Measurements from ENCODE around the gene PAQR9. TPM values are rescaled to one million over a fixed set of nuclear protein-coding genes. Genes with fewer than 3 reads are reported as not detected.

PAQR9 gene
- total and polyA plus RNA-seq, 7 donors = not detected

DNA sequence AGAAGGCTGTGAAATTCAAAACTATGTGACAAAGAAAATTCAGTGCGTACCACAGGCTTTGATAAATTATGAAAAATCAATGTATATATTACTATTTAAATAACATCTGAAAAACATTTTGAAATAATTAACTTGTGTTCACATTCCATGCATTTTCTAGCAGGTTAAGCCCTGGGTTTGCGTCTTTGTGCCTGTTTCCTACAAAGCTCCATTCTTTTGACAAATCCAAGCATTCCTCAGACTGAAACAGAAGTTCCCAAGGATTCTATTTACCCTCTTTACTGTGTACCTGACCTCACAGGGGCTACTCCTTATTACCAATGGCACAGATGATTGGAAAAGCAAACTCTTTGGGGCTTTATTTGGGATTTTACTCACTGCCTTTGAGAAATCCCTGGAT lies 1.9 kb downstream of the PAQR9 start:
- TF ChIP-seq EP300 (IDR thresholded peaks at IDR 0.05) (no peak), POLR2A (IDR thresholded peaks at IDR 0.05) (no peak), POLR2AphosphoS5 (IDR thresholded peaks at IDR 0.05) (no peak)
- TF ChIP-seq, protein P1, sequence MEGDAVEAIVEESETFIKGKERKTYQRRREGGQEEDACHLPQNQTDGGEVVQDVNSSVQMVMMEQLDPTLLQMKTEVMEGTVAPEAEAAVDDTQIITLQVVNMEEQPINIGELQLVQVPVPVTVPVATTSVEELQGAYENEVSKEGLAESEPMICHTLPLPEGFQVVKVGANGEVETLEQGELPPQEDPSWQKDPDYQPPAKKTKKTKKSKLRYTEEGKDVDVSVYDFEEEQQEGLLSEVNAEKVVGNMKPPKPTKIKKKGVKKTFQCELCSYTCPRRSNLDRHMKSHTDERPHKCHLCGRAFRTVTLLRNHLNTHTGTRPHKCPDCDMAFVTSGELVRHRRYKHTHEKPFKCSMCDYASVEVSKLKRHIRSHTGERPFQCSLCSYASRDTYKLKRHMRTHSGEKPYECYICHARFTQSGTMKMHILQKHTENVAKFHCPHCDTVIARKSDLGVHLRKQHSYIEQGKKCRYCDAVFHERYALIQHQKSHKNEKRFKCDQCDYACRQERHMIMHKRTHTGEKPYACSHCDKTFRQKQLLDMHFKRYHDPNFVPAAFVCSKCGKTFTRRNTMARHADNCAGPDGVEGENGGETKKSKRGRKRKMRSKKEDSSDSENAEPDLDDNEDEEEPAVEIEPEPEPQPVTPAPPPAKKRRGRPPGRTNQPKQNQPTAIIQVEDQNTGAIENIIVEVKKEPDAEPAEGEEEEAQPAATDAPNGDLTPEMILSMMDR (IDR thresholded peaks at IDR 0.05) = no peak
- intact Hi-C loops (cut with DNase I) = no loop called here

DNA sequence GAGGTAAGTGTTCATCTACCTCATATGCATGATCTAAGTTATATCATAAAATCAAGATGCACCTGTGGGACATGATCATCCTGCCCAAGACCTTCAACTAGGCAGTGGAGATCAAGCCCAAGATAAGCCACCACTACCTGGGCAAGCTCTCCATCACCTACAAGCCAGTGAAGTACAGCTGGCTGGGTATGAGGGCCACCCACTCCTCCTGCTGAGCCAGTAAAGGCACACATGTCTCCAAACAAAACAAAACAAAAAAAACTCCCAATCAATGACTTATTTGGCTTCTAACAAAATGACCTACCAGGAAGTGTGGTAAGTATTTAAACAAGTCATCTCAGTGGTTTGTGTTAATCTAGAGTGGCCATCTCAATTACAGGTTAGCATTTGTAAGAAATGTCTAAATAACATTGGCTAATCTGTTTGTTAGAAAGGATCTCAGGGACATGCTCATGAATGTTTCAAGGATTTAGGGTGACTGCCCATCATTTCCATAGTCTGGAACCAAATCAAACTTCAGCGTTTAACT lies 3.1 kb downstream of the PAQR9 start:
- TF ChIP-seq, protein P1 (IDR thresholded peaks at IDR 0.05) = no peak
- TF ChIP-seq POLR2AphosphoS5 (IDR thresholded peaks at IDR 0.05) = no peak
- no peak for TF ChIP-seq EP300 (IDR thresholded peaks at IDR 0.05)
- no peak for TF ChIP-seq POLR2A (IDR thresholded peaks at IDR 0.05)

More for the DNA sequence above, 1.9 kb downstream of the PAQR9 start:
- no peaks in the 10 kb centered on the region for H3K36me3 ChIP-seq
- WGBS, 2 donors = 85 to 88% methylated on average over 2 of the region's 2 CpGs
- H3K9me3 ChIP-seq = no peaks in the 10 kb centered on the region
- peaks cover 0 to 17% (median 13%) of the 10 kb centered on the region in 4 donors for H3K4me1 ChIP-seq
- H3K4me3 ChIP-seq = no peak overlapping the region
- H3K27ac ChIP-seq = no peak overlapping the region
- peaks cover 11 to 76% (median 45%) of the 10 kb centered on the region in 3 donors for H3K27me3 ChIP-seq
- no peak for DNase-seq

DNA sequence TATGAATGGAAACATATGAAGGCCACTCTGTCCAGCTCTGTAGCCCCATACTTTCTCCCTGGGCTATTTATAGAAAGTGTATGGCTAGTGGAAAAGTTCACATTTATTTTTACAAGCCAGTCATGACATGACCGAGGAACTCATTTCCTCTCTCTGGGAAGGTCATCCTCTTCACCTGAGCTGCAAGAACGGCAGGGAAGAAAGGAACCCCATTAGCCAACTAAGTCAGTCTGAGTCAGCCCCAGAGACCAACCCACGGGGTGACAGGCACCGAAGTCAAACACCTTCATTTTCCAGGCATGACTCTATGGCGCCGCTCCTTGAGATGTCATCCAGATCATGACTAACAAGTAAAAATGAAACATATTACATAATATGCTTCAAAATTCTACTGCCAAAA lies 4.8 kb downstream of the PAQR9 start:
- TF ChIP-seq POLR2AphosphoS5 (IDR thresholded peaks at IDR 0.05) (no peak), EP300 (IDR thresholded peaks at IDR 0.05) (no peak), POLR2A (IDR thresholded peaks at IDR 0.05) (no peak)
- TF ChIP-seq, protein P1 (IDR thresholded peaks at IDR 0.05) = no peak
- peaks cover 0 to 9% (median 7%) of the 10 kb centered on the region in 4 donors for H3K4me1 ChIP-seq
- no peaks in the 10 kb centered on the region for H3K9me3 ChIP-seq
- H3K4me3 ChIP-seq = no peak overlapping the region
- intact Hi-C loops (cut with DNase I) = no loop called here
- H3K36me3 ChIP-seq = no peaks in the 10 kb centered on the region
- H3K27me3 ChIP-seq = peaks cover 8 to 66% (median 34%) of the 10 kb centered on the region in 3 donors
- DNase-seq = no peak
- 71 to 81% methylated on average over 6 of the region's 6 CpGs for WGBS, 2 donors
- no peak overlapping the region for H3K27ac ChIP-seq

More for the DNA sequence above, 3.1 kb downstream of the PAQR9 start:
- no peak overlapping the region for H3K27ac ChIP-seq
- no peaks in the 10 kb centered on the region for H3K36me3 ChIP-seq
- H3K9me3 ChIP-seq = no peaks in the 10 kb centered on the region
- intact Hi-C loops (cut with DNase I) = no loop called here
- no peak for DNase-seq
- no peak overlapping the region for H3K4me3 ChIP-seq
- peaks cover 11 to 77% (median 45%) of the 10 kb centered on the region in 3 donors for H3K27me3 ChIP-seq
- H3K4me1 ChIP-seq = peaks cover 0 to 17% (median 13%) of the 10 kb centered on the region in 4 donors
- WGBS, 2 donors = 84 to 86% methylated on average over 1 of the region's 1 CpG

DNA sequence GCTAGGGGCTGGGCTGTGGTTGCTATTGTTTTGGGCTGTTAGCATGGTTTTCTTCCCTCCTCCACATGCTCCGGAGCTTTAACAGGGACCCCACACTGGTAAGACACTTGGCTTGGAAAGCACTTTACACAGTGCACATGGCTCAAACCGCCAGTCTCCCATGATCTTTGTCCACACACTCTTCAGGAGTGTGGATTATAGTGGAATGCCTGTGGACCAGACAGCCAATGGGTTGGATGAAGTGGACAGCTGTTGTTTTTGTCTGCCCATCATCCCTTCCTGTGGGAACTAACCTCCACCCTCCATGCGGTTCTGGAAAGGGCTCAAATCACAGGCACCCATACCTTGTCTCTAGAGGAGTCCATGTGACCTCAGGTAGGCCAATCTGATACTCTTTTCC lies 10.0 kb downstream of the PAQR9 start:
- H3K27me3 ChIP-seq = peaks cover 0 to 14% (median 5%) of the 10 kb centered on the region in 3 donors
- WGBS, 2 donors = 85 to 91% methylated on average over 3 of the region's 3 CpGs
- H3K27ac ChIP-seq = no peak overlapping the region
- H3K4me3 ChIP-seq = no peak overlapping the region
- H3K36me3 ChIP-seq = no peaks in the 10 kb centered on the region
- TF ChIP-seq POLR2AphosphoS5 (IDR thresholded peaks at IDR 0.05) (no peak), POLR2A (IDR thresholded peaks at IDR 0.05) (no peak), EP300 (IDR thresholded peaks at IDR 0.05) (no peak)
- TF ChIP-seq, protein P1 (IDR thresholded peaks at IDR 0.05) = no peak
- no peak for DNase-seq
- intact Hi-C loops (cut with DNase I) = no loop called here
- H3K9me3 ChIP-seq = no peaks in the 10 kb centered on the region
- H3K4me1 ChIP-seq = no peaks in the 10 kb centered on the region
